Panc1 (cell line): Measurements from ENCODE around the gene FGF2. TPM values are rescaled to one million over a fixed set of nuclear protein-coding genes. Genes with fewer than 3 reads are reported as not detected.
"Not testable (repeated sequence)": the region's sequence is repeated elsewhere in the genome, so short reads cannot be mapped to it uniquely, and the experiment has no call there.

Experiments
- ATAC-seq: fragments of 200-7000 bp; cut with Tn5 transposase; 2 replicates; pipeline ENCODE4 v1.9.1; 2020; ENCODE audit warnings: mild to moderate bottlenecking, moderate library complexity
- BruUV-seq: library from RNA; stranded (reverse); fragments of 400-500 nt; replicated peaks from 2 replicates; lab custom pipeline; 2021; lab: Mats Ljungman, UMichigan
- CTCF ChIA-PET: fragments of 300-600 bp; sonication (Branson Sonifier 250); formaldehyde crosslinking; loops from one replicate; lab custom pipeline; 2022; ENCODE audit warnings: antibody characterized with exemption; lab: Charles Lee
- POLR2A ChIA-PET: fragments of 300-600 bp; sonication (Branson Sonifier 250); formaldehyde crosslinking; loops from one replicate; lab custom pipeline; 2022; ENCODE audit warnings: antibody characterized with exemption; lab: Charles Lee
- DNase-seq: peaks from one replicate; pipeline ENCODE4 v3.0.0-alpha.2; 2010; ENCODE audit warnings: low read depth, low spot score
- H3K27ac ChIP-seq: 2 replicates; pipeline ENCODE4 v1.5.1; 2011; ENCODE audit warnings: mild to moderate bottlenecking, low read length, inconsistent platforms
- H3K27me3 ChIP-seq: fragments of 200-500 bp; sonication (Bioruptor generic); 2 replicates; pipeline ENCODE4 v1.6.0; 2014; ENCODE audit warnings: low read length, inconsistent platforms; ENCODE audit not compliant: control insufficient read depth, insufficient read depth
- H3K36me3 ChIP-seq: fragments of 200-500 bp; sonication (Bioruptor generic); 2 replicates; pipeline ENCODE4 v1.5.1; 2014; ENCODE audit warnings: inconsistent platforms, mild to moderate bottlenecking, low read length, moderate library complexity; ENCODE audit not compliant: control insufficient read depth, insufficient read depth
- H3K4me1 ChIP-seq: 2 replicates; pipeline ENCODE4 v1.5.1; 2011; ENCODE audit warnings: inconsistent platforms, mild to moderate bottlenecking, low read length, moderate library complexity; ENCODE audit not compliant: control insufficient read depth, insufficient read depth
- H3K4me3 ChIP-seq, 2 experiments: 2 replicates each; pipeline ENCODE4 v1.5.1; 2011 to 2012; ENCODE audit warnings: low read depth in 2 of 2, low read length in 2 of 2, mild to moderate bottlenecking in 2 of 2, inconsistent platforms in 1 of 2, moderate library complexity in 1 of 2
- H3K9me3 ChIP-seq: fragments of 200-500 bp; sonication (Bioruptor generic); 2 replicates; pipeline ENCODE4 v1.5.1; 2014; ENCODE audit warnings: low read depth, mild to moderate bottlenecking, inconsistent platforms, low read length, moderate library complexity; ENCODE audit not compliant: control insufficient read depth, insufficient read depth
- CTCF ChIP-seq: fragments of 450-650 bp; IDR thresholded peaks from 2 replicates; pipeline ENCODE4 v1.5.1; 2017; ENCODE audit warnings: mild to moderate bottlenecking
- POLR2AphosphoS5 ChIP-seq: IDR thresholded peaks from 2 replicates; pipeline ENCODE4 v1.6.1; 2012; ENCODE audit warnings: mild to moderate bottlenecking, low read depth, low read length, moderate library complexity
- REST ChIP-seq, 2 experiments: IDR thresholded peaks; 2 replicates each; pipeline ENCODE4 v1.6.1; 2011 to 2012; ENCODE audit warnings: low read depth in 2 of 2, control low read depth in 1 of 2, low read length in 1 of 2, mild to moderate bottlenecking in 1 of 2, moderate library complexity in 1 of 2; ENCODE audit not compliant: insufficient read depth in 1 of 2
- SIN3A ChIP-seq: IDR thresholded peaks from 2 replicates; pipeline ENCODE4 v1.6.1; 2012; ENCODE audit warnings: low read depth, mild to moderate bottlenecking, low read length, moderate library complexity, borderline replicate concordance; ENCODE audit not compliant: insufficient read depth
- TCF7L2 ChIP-seq: IDR thresholded peaks from 2 replicates; pipeline ENCODE4 v1.6.1; 2011; ENCODE audit warnings: mild to moderate bottlenecking, low read depth, low read length, inconsistent platforms
- in situ Hi-C: cut with HindIII; loops from 2 replicates; pipeline ENCODE4 v1.10.0; 2016; ENCODE audit warnings: low sequenced_read_pairs, low pct_unique_long_range_greater_than_20kb
- intact Hi-C: fragments of 100-400 bp; cut with micrococcal nuclease; formaldehyde crosslinking; loops from one replicate; pipeline ENCODE4 v1.10.0; 2022; ENCODE audit not compliant: unreplicated experiment
- total RNA-seq: library from RNA; stranded (reverse); gene quantifications from one replicate; pipeline ENCODE4 v1.2.1, GENCODE V29; 2021; ENCODE audit not compliant: unreplicated experiment

The FGF2 gene
- total RNA-seq, 1 experiment from 2014 or later = 21.7 TPM

- ATAC-seq (no peak), DNase-seq (no peak)
- POLR2A ChIA-PET = no interaction called here
- intact Hi-C loops = no loop called here
- no peak for TF ChIP-seq REST (IDR thresholded peaks at IDR 0.05; ENCODE audit: insufficient read depth in 1 of 2, low read depth in 2 of 2, low read length in 1 of 2)
- TF ChIP-seq SIN3A = no peak
- no peak for TF ChIP-seq TCF7L2
- TF ChIP-seq CTCF = no peak
- TF ChIP-seq POLR2AphosphoS5 = no peak
- no TSS peak for BruUV-seq
- CTCF ChIA-PET = no interaction called here
- H3K36me3 ChIP-seq = no peaks in the 10 kb centered on the region; the same call in 1 of the 2 replicates
- no peak overlapping the region for H3K4me3 ChIP-seq
- in situ Hi-C loops = no loop called here
- no peaks in the 10 kb centered on the region for H3K27me3 ChIP-seq
- no peaks in the 10 kb centered on the region for H3K9me3 ChIP-seq
- H3K27ac ChIP-seq = no peak overlapping the region
- no peaks in the 10 kb centered on the region for H3K4me1 ChIP-seq
These were observed 15.8 kb downstream of the FGF2 start for GRCh38 chr4:122842392-122842791.

GRCh38 chr4:122842984-122843531 lies 16.4 kb downstream of the FGF2 start:
- intact Hi-C loops = no loop called here
- ChIA-PET CTCF (no interaction called here), POLR2A (no interaction called here)
- Histone ChIP-seq H3K9me3 (no peaks in the 10 kb centered on the region), H3K27ac (no peak overlapping the region), H3K36me3 (no peaks in the 10 kb centered on the region; the same call in 1 of the 2 replicates), H3K4me3 (no peak overlapping the region), H3K27me3 (no peaks in the 10 kb centered on the region), H3K4me1 (no peaks in the 10 kb centered on the region)
- in situ Hi-C loops = no loop called here
- DNase-seq (no peak), ATAC-seq (peak; percentile 30; the same call in 1 of the 2 replicates)
- TF ChIP-seq POLR2AphosphoS5 (no peak), CTCF (no peak), SIN3A (no peak), TCF7L2 (no peak), REST (IDR thresholded peaks at IDR 0.05; ENCODE audit: insufficient read depth in 1 of 2, low read depth in 2 of 2, low read length in 1 of 2) (no peak)
- no TSS peak for BruUV-seq

- not testable (repeated sequence) for ATAC-seq
These were observed 17.8 kb downstream of the FGF2 start for GRCh38 chr4:122844391-122844790.

More at GRCh38 chr4:122844391-122844790, 17.8 kb downstream of the FGF2 start:
- H3K36me3 ChIP-seq, DNase-seq, H3K27ac ChIP-seq, in situ Hi-C loops, BruUV-seq, H3K27me3 ChIP-seq, intact Hi-C loops, H3K4me1 ChIP-seq, H3K4me3 ChIP-seq, H3K9me3 ChIP-seq, CTCF ChIA-PET, POLR2A ChIA-PET: not testable (repeated sequence)
